HG03066 (cell line): Measurements from ENCODE around the gene KLHDC10.
A peak's percentile ranks its signal among the peaks of the same experiment; 100 is the strongest.
"Not testable (repeated sequence)": the region's sequence is repeated elsewhere in the genome, so short reads cannot be mapped to it uniquely, and the experiment has no call there.

Experiments used
- ATAC-seq: cut with Tn5 transposase; IDR thresholded peaks from one replicate; pipeline ENCODE4 v1.9.1; 2021; ENCODE audit warnings: low read depth; ENCODE audit not compliant: unreplicated experiment

Gene KLHDC10

DNA sequence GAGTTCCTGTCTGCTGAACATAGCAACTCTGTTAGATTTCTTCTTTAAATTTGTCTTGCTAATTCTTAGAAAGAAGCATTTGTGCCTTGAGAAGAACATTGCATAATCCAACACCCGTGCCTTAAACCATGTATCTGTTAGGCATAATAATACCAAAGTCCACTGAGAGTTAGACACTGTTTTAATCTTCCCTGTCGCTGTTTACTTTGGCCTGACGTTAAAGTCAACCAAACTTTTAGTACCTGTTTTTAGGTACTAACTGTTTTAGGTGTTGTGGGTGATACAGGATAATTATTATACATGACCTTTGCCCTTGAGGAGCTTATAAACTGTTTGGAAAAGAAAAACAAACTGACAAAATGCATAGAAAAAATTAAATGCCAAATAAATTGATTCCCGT is 43.6 kb downstream of the KLHDC10 start:
- ATAC-seq = no peak

DNA sequence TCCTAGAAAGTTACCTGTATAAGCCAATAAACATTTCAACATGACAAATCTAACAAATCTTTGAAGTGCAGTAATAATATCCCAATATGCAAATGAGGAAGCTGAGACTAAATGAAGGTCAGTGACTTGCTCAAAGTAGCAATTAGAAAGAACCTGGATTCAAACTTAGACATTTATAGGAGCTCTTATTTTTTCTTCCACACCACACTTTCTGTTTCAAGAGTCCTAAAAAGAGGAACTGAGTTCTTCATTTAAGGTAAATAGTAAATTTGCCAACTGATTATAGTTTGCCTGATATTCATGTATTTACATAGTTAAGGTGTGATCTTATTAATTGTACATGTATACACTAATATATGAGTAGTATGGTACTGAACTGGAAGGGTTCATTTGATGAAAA is 44.0 kb downstream of the KLHDC10 start:
- ATAC-seq = peak; percentile 56

DNA sequence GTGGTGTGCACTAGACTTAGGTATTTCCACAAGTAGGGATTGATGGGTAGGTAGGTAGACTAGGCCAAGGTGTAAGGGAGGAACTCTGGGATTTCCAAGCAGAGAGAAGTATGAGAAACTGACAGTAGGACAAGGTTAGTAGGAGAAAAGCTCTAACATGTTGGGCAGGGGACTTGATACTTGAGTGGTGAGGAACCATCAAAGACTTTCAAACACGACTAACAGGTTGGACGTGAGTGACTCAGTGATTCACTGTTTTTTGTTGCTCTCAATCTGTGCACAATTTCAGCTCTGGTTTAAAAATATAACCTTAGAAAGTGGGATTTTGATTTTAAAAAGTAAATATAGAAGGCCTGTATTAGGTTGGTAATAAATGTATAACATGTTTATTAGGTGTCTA is 44.4 kb downstream of the KLHDC10 start:
- ATAC-seq = no peak

DNA sequence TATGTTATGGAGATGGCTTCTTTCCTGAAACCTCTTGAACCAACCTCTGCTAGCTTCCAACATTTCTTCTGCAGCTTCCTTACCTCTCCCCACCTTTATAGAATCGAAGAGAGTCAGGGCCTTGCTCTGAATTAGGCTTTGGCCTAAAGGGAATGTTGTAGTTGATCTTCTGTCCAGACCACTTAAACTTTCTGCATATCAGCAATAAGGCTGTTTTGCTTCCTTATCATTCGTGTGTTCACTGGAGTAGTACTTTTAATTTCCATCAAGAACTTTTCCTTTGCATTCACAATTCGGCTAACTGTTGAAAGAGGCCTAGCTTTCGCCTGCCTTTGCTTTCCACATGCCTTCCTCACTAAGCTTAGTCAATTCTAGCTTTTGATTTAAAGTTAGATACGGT is 48.0 kb downstream of the KLHDC10 start:
- no peak for ATAC-seq

DNA sequence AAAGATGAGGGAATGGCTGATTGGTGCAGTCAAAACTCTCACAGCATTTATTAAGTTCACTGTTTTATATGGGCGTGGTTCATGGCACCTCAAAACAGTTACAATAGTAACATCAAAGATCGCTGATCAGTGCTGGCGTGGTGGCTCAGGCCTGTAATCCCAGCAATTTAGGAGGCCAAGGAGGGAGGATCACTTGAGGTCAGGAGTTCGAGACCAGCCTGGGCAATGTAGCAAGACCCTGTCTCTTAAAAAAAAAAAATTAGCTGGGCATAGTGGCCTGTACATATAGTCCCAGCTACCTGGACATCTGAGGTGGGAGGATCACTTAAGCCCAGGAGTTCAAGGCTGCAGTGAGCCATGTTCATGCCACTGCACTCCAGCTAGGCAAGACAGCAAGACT is 48.5 kb downstream of the KLHDC10 start:
- no peak for ATAC-seq

DNA sequence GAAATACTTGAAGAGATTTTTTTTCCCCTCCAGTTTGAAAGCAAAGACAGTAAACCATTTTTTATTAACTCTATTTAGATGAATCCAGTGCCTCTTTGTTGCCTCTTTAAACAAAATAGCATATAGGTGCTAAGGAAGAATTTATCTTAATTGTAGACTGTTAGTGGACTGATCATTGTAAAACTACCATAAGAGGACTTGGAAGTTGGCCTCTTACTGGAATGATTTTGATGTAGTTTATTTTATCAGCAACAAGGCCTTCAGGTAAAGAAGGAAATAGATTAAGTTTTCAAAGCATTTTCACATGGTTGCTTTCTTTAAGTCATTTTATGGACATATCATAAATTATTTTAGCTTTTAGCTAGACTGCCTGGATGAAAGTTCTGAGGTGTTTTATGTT is 53.2 kb downstream of the KLHDC10 start:
- no peak for ATAC-seq

DNA sequence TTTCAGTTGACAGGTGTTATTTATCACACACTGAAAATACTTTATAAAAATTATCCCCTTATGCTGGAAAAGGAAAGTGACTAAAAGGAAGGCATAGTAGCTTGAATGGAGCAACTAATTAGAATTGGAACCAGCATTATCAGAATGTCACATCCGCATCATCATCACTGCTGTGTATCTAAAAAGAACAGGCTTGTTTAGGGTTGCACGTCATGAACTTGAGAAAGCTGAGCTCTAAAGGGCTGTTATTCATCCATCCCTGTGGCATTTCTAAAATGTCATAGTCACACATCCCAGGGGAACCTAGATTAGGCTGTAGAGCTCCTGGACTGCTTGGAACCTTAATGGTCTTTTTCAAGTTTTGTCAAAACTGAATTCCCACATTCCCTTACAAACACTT is 54.4 kb downstream of the KLHDC10 start:
- ATAC-seq = no peak

DNA sequence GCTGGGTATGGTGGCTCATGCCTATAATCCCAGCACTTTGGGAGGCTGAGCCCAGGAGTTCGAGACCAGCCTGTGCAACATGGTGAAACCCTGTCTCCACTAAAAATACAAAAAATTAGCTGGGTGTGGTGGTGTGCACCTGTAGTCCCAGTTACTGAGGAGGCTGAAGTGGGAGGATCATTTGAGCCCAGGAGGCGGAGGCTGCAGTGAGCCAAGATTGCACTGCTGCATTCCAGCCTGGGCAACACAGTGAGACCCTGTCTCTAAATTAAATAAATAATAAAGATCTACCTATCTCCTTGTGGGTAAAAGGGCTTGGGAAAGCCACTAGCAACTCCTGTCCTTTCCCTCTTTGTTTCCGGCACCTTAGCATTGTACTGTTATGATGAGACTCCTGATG is 56.5 kb downstream of the KLHDC10 start:
- not testable (repeated sequence) for ATAC-seq

DNA sequence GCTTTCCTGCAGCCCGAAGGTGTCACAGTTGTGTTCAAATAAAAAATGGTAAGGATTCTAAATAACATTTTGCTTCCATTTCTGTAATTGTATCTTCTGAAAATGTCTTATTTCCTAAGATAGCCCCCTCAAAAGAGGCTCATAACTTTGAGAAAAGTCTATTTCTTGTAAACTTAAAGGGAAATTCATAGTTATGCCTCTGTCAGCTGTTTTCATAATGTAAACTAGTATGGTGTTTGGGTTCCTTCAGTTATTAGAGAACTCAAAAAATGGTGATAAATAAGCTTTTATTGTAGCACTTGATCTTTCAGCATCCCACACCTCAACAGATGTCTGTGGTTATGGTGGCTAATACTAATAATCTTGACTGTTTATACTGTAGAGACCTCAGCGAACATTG is 57.1 kb downstream of the KLHDC10 start:
- no peak for ATAC-seq

DNA sequence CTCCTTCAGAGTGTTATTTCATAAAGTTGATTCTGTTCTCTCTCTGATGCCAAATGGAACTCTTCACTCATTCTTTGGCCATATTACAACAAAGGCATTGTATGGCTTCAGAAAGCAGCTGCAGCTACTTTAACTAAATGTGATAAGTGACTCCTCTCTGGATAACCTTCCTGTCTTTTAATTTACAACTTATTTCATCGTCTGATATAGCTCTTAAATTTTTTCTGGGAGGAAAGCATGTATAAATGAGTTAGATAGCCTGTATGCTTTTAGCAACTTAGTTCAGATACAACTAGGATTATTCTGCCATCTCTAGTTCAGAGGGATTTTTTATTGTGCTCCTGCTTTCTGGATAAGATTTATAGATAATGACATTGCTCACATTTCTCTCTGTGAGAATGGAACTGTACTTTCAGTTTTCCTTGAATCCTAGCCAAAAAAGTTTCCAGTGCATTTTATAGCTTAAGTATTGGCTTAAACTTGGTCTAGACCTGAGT is 57.5 kb downstream of the KLHDC10 start:
- ATAC-seq = no peak

DNA sequence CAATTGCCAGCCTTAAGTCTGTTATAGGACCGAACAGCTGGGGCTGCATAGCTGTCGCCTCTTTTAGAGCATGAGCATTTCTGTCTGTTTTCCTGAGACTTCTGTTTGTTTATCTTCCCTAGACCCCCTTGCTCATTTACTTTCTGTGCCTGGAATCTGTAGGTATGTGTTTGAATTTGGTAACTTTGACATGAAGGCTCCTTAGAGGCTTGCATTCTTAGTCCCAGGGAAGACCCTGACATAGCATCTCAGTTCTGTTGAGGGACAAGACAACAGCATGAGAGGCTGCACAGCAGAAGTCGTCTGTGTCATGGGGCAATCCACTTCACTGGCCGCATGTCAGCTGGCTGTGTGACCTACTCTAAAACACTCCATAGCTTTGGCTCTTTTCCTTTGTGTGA is 58.7 kb downstream of the KLHDC10 start:
- no peak for ATAC-seq

DNA sequence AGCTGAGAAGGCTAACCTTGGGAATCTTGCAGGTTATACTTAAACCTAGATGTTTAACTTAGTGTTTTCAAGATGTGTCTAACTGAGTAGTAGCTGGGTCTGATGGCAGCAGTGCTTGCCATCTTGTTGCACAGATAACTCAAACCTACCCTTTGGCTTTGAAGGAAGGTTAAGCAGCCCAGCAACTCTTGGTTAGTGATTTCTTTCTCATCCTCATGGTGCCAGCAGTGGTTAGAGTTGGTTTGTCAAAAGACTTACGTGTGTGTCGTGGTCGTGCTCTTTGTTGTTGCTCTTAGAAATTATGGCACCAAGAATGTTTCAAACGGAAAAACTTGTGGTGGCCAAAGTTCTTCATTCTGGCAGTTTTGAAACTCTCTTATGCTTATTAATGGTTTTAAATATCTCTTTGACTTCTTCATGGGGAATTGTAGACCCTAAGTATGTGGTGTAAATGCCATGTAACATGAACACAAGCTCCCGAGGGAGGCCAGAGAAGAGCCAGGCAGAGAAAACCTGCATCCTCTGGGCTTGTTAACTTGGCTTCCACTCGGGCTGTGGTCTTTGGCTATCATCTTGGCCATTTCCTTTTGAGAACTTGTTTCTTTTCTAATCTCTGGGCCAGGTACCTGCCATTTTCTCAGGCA is 61.0 kb downstream of the KLHDC10 start:
- no peak for ATAC-seq

DNA sequence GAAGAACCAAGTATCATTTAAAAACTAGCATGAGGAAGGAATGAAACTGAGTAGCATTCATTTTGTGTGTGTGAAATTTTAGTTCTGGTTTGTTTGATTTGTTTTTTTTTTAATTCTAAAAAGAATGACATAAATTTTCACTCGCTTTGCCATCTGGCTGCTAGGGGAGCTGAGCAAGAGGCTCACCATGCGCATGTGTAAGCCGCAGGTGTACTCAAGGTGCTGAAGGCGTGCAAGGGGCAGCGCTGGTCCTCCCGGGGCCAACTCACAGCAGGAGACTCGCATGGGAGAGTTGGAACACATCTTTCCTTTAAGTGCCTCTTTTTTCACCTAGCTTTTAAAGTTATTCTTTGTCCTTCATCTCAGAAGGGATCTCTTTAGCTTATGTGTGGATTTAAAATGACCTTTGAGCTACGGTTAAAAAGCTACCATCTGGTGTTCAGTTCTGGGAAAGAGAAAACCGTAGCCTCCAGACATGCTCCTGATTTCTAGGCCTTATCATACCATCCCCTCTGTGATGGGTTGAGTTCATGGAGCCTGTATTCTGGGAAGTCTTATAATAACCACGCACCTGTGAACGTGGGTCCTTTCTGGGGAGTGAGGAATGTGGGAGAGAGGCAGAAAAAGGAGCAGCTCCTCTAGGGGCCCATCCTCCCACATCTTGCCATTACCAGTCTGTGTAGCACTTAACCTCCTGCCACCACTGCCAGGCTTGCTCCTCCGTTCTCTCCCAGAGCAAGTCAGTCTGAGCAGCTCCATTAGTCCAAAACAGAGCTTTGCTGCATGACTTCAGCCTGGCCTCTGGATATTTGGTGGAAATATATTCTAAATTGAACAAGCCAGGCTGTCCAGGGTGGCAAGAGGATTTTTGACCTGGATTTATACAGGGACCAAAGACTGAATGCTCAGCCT is 61.9 kb downstream of the KLHDC10 start:
- ATAC-seq = no peak

DNA sequence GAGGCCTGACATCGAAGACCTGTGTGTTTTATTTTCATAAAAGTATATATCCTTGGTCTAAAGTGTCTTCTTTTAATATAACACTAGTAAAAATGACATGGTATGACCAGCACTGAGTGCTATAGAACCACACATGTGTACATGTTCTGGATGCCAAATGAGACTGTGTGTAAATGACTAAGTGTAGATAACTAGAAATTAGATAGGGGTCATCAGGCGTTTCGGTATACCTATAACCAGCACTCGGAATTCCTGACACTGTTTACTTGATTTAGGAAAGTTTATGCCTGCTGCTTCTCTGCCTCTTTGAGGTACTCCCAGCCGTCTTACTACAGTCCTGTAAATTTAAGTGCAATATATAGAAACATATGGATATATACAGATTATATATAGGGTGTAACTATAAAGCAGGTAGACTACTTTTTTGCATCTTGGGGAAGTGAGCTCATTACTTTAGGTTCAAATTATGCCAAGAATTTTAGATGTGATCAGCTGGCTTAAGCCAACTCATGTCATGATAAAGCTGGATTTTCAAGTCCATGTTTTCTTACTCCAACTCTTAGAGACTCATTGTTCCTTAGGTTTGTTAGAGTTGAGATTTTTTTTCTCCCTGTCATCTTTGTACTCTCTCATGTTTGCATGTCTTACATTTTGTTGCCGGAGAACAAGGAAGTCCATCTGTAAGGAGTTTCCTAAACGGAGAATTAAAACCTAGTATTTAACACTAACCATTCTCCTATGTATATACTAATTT is 62.9 kb downstream of the KLHDC10 start:
- no peak for ATAC-seq

DNA sequence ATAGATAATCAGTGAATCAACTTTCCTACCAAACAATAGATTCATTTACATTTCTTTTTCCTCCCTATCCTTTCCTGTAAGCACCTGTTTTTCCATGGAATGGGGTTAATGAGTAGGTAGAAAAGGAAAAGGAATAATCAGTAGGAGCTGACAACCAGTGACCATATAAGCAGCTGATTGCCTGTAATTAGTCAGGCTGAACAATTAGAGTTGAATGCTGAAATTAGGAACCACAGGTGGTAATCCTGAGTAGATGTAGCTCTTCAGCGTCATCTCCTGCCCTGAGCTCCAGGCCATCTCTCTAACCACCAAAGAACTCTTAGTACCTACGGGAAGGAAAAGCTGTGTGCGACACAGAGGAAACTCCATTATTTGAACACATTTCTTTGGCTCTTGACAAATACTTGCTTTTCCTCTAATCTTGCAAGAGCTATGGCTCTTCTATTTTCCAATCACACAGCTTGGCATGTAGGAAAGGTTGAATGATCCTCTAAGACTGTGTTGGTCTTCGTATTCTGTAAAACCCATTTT is 63.8 kb downstream of the KLHDC10 start:
- no peak for ATAC-seq

DNA sequence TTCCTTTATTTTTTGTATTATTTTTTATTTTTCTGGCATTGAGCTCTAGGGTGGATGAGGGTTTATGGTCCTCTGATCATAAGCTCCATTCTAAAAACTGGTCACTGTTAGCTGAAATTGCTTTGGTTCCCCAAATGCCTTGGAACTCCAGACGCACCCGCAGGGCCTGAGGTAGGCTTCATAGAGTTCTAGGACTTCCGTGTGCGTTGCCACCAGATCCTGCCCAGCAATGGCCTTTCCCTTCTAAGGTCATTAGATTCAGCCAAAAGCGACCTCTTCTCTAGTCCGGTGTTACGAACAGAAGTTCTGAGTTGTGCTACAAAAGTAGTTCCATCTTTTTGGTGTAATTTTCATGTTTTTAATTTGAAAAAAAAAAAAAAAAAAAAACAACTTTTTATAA is 64.4 kb downstream of the KLHDC10 start:
- ATAC-seq = no peak

DNA sequence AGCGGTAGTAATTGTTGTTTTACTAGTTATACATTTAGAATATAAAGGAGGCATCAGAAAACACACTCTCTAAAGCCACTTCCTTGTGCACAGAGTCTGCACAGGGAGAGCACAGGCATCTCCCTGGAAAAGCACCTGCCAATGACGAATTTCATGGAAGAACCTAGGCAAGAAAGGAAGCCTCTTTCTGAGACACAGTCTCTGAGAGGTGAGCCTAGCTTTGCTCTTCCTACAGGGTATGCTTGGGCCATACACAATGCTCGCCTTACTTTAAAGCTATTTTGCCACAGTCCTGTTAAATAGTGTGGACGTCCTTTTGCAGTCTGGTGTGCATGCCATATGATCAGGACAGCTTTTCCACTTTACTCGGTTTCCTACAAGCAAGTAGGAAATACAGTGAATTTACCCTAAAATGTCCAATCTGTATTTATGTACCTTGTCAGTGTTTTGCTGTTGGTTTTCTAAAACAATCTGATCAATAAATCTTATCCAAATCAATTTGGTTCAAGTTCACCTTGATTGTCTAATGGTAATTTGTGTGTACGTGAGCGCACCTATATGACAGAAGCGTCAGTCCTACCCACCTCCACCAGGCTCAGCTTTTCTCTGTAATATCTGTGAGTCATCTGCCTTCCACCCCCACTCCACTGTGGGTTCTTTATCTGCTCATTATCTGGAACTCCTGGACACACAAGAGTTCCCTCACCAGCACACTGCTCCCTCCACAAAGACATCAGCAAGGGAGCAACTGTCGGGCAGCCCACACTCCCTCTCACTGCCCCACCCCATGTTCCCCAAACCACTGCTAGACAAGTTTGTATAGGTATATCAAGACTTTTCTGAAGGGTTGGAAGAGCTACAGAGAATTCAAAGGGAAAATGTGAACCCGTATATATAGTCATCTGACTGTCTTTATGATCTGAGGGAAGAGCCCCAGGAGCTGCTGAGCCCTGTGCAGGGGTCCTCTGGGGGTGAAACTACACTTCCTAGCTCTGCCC is 65.2 kb downstream of the KLHDC10 start:
- no peak for ATAC-seq

DNA sequence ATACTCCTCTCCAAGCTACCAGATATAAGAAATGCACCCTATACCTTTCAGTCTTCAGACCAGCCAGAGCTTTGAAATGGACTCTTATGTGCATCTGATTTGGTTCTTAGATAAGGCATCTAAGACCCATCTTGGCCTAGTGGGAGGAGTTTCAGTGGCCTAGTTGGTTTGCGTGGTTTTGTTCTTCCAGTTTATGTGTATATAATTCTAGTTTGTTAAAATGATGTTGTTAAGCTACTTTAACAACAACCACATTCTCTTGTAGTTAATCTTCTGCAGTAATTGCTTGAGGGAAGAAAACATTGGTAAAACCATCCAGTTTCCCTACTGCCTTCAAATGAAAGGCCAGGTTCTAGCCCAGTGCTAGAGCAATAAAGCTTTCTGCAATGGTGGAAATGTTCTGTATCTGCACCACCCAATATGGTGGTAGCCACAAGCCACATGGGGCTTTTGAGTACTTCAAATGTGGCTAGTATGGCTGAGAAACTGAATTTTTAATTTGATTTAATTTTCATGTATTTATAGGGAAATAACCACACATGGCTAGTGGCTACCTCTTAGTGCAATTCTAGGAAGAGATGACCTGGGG is 66.3 kb downstream of the KLHDC10 start:
- ATAC-seq = no peak

DNA sequence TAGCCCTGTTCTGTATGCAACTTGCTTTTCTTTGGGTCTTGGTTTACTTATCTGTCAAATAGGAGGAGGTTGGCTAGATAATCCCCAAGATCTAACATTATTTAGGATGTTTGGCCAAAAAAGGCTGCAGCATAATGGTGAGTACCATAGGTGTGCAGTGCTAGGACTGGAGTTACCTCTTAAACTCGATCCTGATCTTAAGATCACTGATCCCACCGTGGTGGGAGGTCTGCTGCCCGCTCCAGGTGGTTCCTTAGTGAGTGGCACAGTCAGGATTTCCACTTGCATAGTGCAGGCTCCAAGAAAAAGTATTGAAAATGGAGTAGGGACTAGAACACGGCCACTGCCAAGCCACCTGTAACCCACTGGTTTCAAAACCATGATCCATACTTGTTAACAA is 66.9 kb downstream of the KLHDC10 start:
- no peak for ATAC-seq
